SK-N-SH (cell line): ENCODE data around the gene IL1R1. TPM values are rescaled to one million over a fixed set of nuclear protein-coding genes. Genes with fewer than 3 reads are reported as not detected.

ENCODE experiments used
- CTCF ChIA-PET: fragments of 300-600, 350-600 bp; formaldehyde crosslinking; extraction: SDS; loops from one replicate; lab custom pipeline; 2021; lab: Yijun Ruan, JAX
- POLR2A ChIA-PET: fragments of 350-600 bp; sonication (Branson Sonifier 250); formaldehyde crosslinking; extraction: SDS; loops from one replicate; lab custom pipeline; 2020; ENCODE audit warnings: antibody characterized with exemption, inconsistent platforms; lab: Yijun Ruan, JAX
- DNase-seq: peaks from one replicate; pipeline ENCODE4 v3.0.0; 2012
- H2AFZ ChIP-seq: fragments of 200-600 bp; sonication (generic); 2 replicates; pipeline ENCODE4 v1.8.1; 2016; ENCODE audit warnings: antibody characterized with exemption, mild to moderate bottlenecking, low read depth
- H3F3A ChIP-seq: fragments of 200-600 bp; sonication (generic); replicated peaks from 2 replicates; pipeline ENCODE3; 2016; ENCODE audit warnings: antibody characterized with exemption, mild to moderate bottlenecking; ENCODE audit not compliant: insufficient read depth
- H3K27ac ChIP-seq, 2 experiments: fragments of 200-500 bp in 1 of 2; fragments of 200-600 bp in 1 of 2; sonication (Bioruptor generic) in 1 of 2; sonication (generic), shearing (Covaris generic) in 1 of 2; 2 replicates each; pipeline versions ENCODE4 v1.5.1 to v1.6.1; 2014 to 2016; ENCODE audit warnings: low read depth in 2 of 2, inconsistent platforms in 1 of 2, low read length in 1 of 2, mild to moderate bottlenecking in 1 of 2, mixed read lengths in 1 of 2
- H3K27me3 ChIP-seq: fragments of 200-600 bp; sonication (generic), shearing (Covaris generic); 2 replicates; pipeline ENCODE4 v1.6.1; 2016; ENCODE audit warnings: mixed run types; ENCODE audit not compliant: insufficient read depth
- H3K36me3 ChIP-seq, 2 experiments: fragments of 200-500 bp in 1 of 2; fragments of 200-600 bp in 1 of 2; sonication (Bioruptor generic) in 1 of 2; sonication (generic) in 1 of 2; replicated peaks in 1 of 2; 2 replicates each; pipeline versions ENCODE3 to v1.5.1; 2014 to 2016; ENCODE audit warnings: low read length in 1 of 2, mild to moderate bottlenecking in 1 of 2; ENCODE audit not compliant: insufficient read depth in 2 of 2, control insufficient read depth in 1 of 2
- H3K4me1 ChIP-seq, 2 experiments: fragments of 200-500 bp in 1 of 2; fragments of 200-600 bp in 1 of 2; sonication (Bioruptor generic) in 1 of 2; sonication (generic), shearing (Covaris generic) in 1 of 2; 2 replicates each; pipeline versions ENCODE4 v1.5.1 to v1.6.1; 2014 to 2016; ENCODE audit warnings: low read depth in 1 of 2, low read length in 1 of 2, mixed run types in 1 of 2; ENCODE audit not compliant: insufficient read depth in 2 of 2, control insufficient read depth in 1 of 2
- H3K4me2 ChIP-seq: fragments of 200-600 bp; sonication (generic), shearing (Covaris generic); 2 replicates; pipeline ENCODE4 v1.6.1; 2017; ENCODE audit warnings: mixed run types
- H3K4me3 ChIP-seq, 2 experiments: fragments of 200-500 bp in 1 of 2; fragments of 200-600 bp in 1 of 2; sonication (Bioruptor generic) in 1 of 2; sonication (generic), shearing (Covaris generic) in 1 of 2; 2 replicates each; pipeline versions ENCODE4 v1.5.1 to v1.8.1; 2014 to 2016; ENCODE audit warnings: low read depth in 2 of 2, inconsistent platforms in 1 of 2, low read length in 1 of 2, mild to moderate bottlenecking in 1 of 2, mixed read lengths in 1 of 2, moderate library complexity in 1 of 2
- H3K79me2 ChIP-seq: fragments of 200-600 bp; sonication (generic); 2 replicates; pipeline ENCODE4 v1.8.1; 2017; ENCODE audit warnings: mild to moderate bottlenecking; ENCODE audit not compliant: insufficient read depth
- H3K9ac ChIP-seq: fragments of 200-600 bp; sonication (generic); 2 replicates; pipeline ENCODE4 v1.6.1; 2017; ENCODE audit warnings: mixed run types
- H3K9me2 ChIP-seq: fragments of 200-600 bp; sonication (generic); 2 replicates; pipeline ENCODE4 v1.6.1; 2017; ENCODE audit warnings: mixed run types
- H3K9me3 ChIP-seq: fragments of 200-600 bp; sonication (generic); 2 replicates; pipeline ENCODE4 v1.6.1; 2017; ENCODE audit warnings: mixed run types, mild to moderate bottlenecking, moderate library complexity
- H4K20me1 ChIP-seq: fragments of 200-600 bp; sonication (generic); 2 replicates; pipeline ENCODE4 v1.6.1; 2017; ENCODE audit warnings: mild to moderate bottlenecking, mixed run types; ENCODE audit not compliant: insufficient read depth
- EP300 ChIP-seq, 2 experiments: IDR thresholded peaks; 2 replicates each; pipeline versions ENCODE4 v1.4.0 to v1.6.1; 2012; ENCODE audit warnings: borderline replicate concordance in 1 of 2, low read depth in 1 of 2, low read length in 1 of 2
- EZH2phosphoT487 ChIP-seq: fragments of 200-600 bp; sonication (generic); IDR thresholded peaks from 2 replicates; pipeline ENCODE4 v1.6.1; 2017; ENCODE audit warnings: low read depth, mixed run types, mild to moderate bottlenecking, antibody characterized with exemption, moderate library complexity, borderline replicate concordance
- FOXM1 ChIP-seq: IDR thresholded peaks from 2 replicates; pipeline ENCODE4 v1.4.0; 2012; ENCODE audit warnings: low read depth, mild to moderate bottlenecking
- GABPA ChIP-seq: IDR thresholded peaks from 2 replicates; pipeline ENCODE4 v1.4.0; 2012; ENCODE audit warnings: low read depth, mild to moderate bottlenecking
- IRF3 ChIP-seq: fragments of 150-350 bp; IDR thresholded peaks from 2 replicates; pipeline ENCODE4 v1.6.1; 2016; ENCODE audit warnings: mild to moderate bottlenecking, low read depth, low read length
- JUND ChIP-seq: IDR thresholded peaks from 2 replicates; pipeline ENCODE4 v1.4.0; 2012
- MXI1 ChIP-seq: IDR thresholded peaks from 2 replicates; pipeline ENCODE4 v1.6.1; 2012; ENCODE audit warnings: mild to moderate bottlenecking, low read depth, low read length, improper control_type of control experiment
- NFIC ChIP-seq: IDR thresholded peaks from 2 replicates; pipeline ENCODE4 v1.4.0; 2012; ENCODE audit warnings: borderline replicate concordance
- PBX3 ChIP-seq: IDR thresholded peaks from 2 replicates; pipeline ENCODE4; 2012
- POLR2AphosphoS5 ChIP-seq: IDR thresholded peaks from 2 replicates; pipeline ENCODE4 v1.6.1; 2012; ENCODE audit warnings: low read depth, low read length
- REST ChIP-seq: IDR thresholded peaks from 2 replicates; pipeline ENCODE4 v1.6.1; 2012; ENCODE audit warnings: mild to moderate bottlenecking, low read depth, low read length, moderate library complexity
- SIN3A ChIP-seq: IDR thresholded peaks from 2 replicates; pipeline ENCODE4 v1.6.1; 2012; ENCODE audit warnings: low read depth, mild to moderate bottlenecking, low read length, moderate library complexity, borderline replicate concordance
- TAF1 ChIP-seq: IDR thresholded peaks from 2 replicates; pipeline ENCODE4 v1.6.1; 2012; ENCODE audit warnings: low read depth, mild to moderate bottlenecking, low read length, moderate library complexity, borderline replicate concordance
- TCF12 ChIP-seq: IDR thresholded peaks from 2 replicates; pipeline ENCODE4 v1.4.0; 2012
- TEAD4 ChIP-seq: IDR thresholded peaks from 2 replicates; pipeline ENCODE4 v1.4.0; 2012; ENCODE audit warnings: mild to moderate bottlenecking, borderline replicate concordance; ENCODE audit not compliant: insufficient read depth
- USF2 ChIP-seq: fragments of 150-350 bp; IDR thresholded peaks from 2 replicates; pipeline ENCODE4 v1.6.1; 2017; ENCODE audit warnings: antibody characterized with exemption, low read length, low read depth, borderline replicate concordance
- YY1 ChIP-seq: IDR thresholded peaks from 2 replicates; pipeline ENCODE4 v1.4.0; 2012; ENCODE audit warnings: low read depth, mild to moderate bottlenecking
- ZBTB33 ChIP-seq: IDR thresholded peaks from 2 replicates; pipeline ENCODE4 v1.4.0; 2012; ENCODE audit warnings: low read depth, borderline replicate concordance
- polyA plus RNA-seq, 3 experiments: library from polyadenylated mRNA; depleted of rRNA; stranded (reverse); fragments of >200 nt; gene quantifications; 2 replicates each; pipeline ENCODE4 v1.2.3, GENCODE V29; 2012

Gene IL1R1
- polyA plus RNA-seq, 1 of the 3 experiments (the other 2 are of a cell fraction) = 13.3 TPM

- TF ChIP-seq REST = no peak
- no peak for TF ChIP-seq YY1
- TF ChIP-seq PBX3 = no peak
These were observed 12.4 kb upstream of the IL1R1 start (continued) for GRCh38 chr2:102129951-102130646.

GRCh38 chr2:102130647-102130991 lies 11.9 kb upstream of the IL1R1 start:
- Histone ChIP-seq H3K4me3 (no peak overlapping the region), H3K4me2 (no peak overlapping the region), H4K20me1 (no peaks in the 10 kb centered on the region), H2AFZ (no peak overlapping the region), H3F3A (peaks cover 15% of the 10 kb centered on the region), H3K9ac (no peak overlapping the region), H3K27ac (no peak overlapping the region), H3K79me2 (no peaks in the 10 kb centered on the region), H3K9me2 (no peaks in the 10 kb centered on the region), H3K36me3 (no peaks in the 10 kb centered on the region), H3K9me3 (peaks cover 7% of the 10 kb centered on the region; the same call in 1 of the 2 replicates), H3K4me1 (peaks cover 0 to 3% of the 10 kb centered on the region in 2 experiments; a peak in 1 of 4 replicates), H3K27me3 (no peaks in the 10 kb centered on the region)
- CTCF ChIA-PET = no interaction called here
- POLR2A ChIA-PET = no interaction called here
- DNase-seq = no peak
- TF ChIP-seq EP300 (IDR thresholded peaks at IDR 0.05; ENCODE audit: borderline replicate concordance in 1 of 2, low read depth in 1 of 2, low read length in 1 of 2) (no peak), IRF3 (no peak), REST (no peak), EZH2phosphoT487 (no peak), SIN3A (no peak), ZBTB33 (no peak), MXI1 (no peak), NFIC (no peak), TAF1 (no peak), FOXM1 (no peak), USF2 (no peak), TCF12 (no peak), GABPA (no peak), TEAD4 (no peak), POLR2AphosphoS5 (no peak), JUND (no peak)
